Measurements from ENCODE around the gene CCDC9B.
A peak's percentile ranks its signal among the peaks of the same experiment; 100 is the strongest.

Gene CCDC9B

DNA sequence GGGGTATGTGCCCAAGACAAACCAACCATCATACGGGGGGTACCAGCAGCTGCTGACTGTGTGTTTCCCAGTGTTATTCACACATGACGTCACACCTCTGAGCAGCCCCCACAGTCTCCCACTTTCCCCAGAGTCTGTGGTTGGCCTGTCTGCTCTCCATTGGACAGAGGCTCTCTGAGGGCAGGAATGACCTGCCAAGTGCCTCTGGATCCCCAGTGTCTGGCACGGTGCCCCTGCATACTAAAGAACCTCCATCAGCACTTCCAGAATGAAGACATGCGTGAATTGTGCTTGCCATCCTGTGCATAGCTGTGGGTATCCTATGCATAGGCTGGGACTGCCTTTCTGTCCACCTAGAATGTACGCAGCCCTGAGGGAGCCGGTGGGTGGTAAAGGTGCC, 3.5 kb upstream of the CCDC9B start:
- no peak for DNase-seq

DNA sequence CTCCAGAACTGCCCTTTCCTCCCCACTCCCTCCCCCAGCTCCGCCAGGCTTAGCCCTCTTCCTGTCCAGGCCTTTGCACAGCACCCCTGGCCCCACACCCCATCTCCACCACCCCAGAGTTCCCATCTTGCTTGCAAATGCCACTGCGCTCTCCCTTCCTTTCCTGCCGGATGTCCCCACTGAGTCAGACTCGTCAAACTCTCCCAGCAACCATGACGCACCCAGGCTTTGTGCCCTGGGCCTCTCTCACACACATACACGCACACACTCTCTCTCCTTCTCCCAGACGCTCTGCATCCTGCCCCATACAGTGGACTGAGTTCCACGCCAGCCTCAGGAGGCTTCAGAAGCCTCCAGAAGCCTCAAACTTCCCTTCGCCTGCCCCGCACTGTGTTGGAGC, 2.8 kb upstream of the CCDC9B start:
- no peak for DNase-seq

DNA sequence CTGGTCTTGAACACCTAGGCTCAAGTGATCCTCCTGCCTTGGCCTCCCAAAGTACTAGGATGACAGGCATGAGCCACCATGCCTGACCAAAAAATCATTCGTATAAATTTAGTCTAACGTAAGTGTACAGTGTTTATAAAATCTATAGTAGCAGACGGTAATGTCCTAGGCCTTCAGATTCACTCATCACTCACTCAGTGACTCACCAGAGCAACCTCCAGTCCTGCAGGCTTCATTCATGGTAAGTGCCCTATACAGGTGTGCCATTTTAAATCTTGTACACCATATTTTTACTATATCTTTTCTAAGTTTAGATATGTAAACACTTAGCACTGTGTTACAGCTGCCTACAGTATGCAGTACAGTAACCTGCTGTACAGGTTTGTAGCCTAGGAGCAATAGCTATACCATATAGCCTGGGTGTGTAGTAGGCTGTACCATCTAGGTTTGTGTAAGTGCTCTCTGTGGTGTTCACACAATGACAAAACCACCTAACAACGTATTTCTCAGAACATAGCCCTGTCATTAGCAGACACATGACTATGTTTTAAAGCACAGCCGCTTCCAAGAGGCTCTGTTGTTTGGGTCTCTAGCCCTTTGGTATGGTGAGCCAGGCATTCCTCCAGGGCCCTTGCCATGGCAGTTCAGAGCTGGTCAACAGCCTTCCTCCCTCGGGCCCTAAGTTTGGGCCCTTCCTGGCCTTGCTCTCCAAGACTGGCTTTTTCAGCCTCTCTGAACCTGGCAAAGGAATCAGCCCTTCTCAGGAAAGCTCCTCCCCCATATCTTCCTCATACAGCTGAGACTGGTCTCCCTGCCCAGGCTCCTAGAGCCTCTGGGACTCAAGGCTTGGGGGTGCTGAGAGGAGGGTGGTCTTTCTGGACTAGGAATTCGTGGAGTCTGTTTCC, 1.9 kb upstream of the CCDC9B start:
- DNase-seq = no peak

DNA sequence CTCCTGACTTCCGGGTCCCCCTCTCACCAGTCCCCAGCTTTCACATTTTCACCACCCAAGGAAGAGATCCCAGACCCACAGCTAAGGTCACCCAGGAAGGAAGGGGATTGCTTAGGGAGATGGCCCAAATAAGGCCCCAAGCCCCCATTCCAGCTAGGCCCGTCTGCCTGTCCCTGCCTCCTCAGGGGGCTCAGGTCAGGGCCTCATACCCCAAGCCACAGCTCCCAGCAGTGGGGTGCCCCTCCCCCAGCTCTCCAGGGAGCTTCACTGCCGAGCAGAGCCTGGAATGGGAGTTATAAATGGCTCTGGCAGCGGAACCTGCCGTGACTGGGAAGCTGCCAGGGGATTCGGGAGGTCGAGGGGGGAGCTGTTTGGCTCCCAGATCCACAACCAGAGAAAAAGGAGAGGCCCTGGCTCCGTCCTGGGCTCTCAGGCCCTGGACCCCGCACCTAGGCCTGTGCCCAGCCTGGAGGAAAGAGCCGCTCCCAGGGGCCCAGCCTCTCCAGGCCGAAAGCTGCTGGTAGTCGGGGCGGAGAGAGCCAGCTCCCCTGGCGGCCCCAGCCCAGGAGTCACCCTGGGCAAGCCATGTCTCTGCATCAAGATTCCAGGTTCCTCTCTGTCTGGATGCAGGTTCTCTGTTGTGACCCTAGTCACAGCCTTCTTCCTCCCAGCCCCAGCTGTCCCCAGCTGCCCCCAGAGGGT, 550 bp downstream of the CCDC9B start:
- DNase-seq = no peak

DNA sequence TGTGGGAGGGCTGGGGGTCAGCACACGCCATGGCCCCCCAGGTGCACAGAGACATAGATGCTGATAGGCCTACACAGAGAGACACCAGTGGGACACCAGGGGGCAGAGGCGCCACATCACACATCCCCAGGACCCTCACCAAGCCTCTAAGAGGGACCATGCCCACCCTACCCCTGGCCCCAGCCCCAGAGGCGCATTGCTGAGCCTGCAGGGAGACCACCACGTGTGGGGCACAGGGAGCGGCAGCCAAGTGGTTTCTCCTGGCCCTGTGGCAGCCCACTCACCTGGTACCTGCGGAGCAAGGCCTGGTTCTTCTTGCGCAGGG, 1.2 kb downstream of the CCDC9B start:
- no peak for DNase-seq

DNA sequence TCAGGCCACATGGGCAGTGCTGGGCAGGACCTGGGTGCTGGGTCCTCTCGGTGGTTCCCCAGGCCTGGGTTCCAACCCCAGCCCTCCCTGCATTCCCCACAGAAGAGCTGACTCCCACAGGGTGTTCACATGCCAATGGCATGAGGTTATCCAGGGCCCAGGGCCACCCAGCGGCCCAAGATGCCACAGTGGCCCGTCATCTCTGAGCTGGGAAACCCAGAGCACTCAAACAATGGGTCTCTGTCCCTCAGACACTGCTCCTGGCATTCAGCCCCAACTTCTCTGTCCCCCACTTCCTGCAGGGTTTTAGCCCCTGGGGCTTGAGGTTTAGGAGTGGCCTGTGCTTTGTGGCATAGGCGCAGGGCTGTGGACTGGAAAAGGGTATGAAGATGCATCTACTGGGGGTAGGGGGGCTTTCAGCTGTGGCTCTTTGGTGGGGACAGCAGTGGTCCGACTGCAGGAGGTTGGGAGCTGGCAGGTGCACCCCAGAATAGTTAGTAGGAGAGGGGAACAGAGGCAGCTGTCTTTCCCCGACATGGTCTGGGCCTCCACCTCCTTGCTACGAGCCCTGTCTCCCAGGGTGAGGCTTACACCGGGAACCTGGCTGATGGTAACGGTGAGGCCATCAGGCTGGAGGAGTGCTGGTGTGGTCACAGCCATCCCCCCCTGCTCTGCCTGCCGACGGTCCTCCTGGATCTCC, 1.7 kb downstream of the CCDC9B start:
- DNase-seq = no peak

DNA sequence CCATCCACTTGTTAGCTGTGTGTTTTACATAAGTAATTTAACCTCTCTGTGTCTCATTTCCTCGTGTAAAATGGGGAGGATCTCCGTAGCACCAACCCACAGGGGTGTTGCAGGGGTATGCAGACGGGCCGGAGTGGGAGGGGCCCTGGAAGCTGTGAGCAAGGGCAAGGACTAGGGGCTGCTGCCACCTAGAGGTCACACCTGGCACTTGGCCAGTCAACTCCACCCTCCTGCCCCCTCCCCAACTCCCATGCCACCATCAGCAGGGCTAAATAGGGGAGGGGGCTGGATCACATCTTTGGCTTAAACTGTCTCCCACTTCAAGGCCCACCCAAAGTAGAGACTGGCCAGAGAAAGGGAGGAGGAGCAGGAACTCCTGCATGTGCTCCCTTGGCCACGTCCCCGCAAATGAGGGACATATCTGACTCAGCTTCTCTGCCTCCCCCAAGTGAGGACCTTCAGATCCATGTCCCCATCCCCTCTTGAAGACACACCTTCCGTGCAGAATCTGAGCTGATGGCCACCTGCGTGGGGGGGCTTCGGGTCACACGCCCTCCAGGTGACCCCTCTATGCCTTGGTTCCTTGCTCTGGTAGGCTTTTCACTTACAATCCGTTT, 2.6 kb downstream of the CCDC9B start:
- DNase-seq = peak; percentile 48

DNA sequence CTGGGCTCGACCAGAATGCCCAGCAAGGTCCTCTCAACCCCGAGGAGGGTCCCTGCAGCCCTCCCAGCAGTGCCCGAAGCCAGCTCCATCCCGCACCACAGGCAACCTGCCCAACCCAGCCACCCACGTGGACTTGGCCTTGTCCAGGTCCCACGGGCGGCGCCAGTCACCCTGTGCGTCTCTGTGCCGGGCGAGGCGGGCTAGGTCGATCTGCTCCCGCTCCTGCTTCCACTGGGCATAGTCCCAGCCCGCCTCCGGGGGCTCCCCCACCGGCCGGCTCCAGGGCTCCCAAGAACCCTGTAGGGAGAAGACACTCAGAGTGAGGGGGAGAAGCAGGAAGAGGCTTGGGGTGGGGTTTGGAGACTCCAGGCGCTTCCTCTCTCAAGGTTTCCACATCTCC, 3.1 kb downstream of the CCDC9B start:
- DNase-seq = no peak

DNA sequence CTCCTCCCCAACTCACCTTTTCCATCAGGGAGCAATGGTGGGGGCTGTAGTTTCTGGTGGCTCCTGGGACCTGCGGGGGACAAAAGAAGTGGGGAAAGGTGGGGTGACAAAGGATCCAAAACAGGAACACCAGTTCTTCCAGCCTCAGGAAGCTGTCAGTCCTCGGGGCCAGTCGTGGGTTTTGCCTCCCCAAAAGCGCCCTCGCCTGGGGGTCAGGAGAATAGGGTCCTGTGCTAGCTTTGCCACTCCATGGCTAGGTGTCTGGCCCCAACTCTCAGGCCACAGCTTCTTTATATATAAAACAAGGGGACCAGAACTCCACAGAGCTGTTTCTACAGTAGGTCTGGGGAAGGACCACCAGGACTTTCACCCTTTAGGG, 4.0 kb downstream of the CCDC9B start:
- no peak for DNase-seq

DNA sequence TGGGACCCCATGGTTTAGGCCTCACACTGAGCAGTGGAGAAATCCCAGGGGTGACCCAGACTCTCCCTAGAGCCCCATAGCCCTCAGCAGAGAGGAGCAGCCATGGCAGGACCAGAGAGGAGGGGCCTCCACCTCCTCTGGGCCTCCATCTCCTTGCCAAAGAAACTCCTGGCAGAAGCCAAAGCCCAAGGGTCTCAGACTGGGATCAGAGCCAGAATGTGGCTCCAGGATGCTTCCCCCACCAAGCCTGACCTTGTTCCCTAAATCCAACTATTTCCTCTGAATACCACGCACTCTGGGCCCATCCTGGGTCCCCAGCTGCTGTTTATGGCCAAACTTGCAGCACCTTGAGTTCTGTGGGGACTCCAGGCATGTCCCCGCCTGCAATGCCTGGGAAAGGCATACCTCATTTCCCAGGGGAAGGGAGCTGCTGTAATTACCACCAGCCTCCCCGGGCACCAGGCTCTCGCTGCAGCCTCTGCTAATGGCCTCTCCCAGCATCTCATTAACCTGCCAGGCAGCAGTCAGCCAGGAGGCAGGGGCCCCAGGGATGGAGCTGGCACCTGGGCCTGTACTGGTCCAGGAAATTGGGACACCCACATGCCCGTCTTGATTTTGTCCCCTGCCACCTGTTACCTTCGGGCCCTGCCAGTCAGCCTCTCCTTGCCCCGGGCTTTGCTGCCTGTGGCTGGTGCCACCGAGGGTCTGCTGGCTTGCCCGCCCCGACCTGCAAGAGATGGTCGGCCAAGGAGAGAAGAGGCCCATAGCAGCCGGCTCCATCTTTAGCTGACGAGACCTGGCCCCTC, 4.6 kb downstream of the CCDC9B start:
- no peak for DNase-seq

DNA sequence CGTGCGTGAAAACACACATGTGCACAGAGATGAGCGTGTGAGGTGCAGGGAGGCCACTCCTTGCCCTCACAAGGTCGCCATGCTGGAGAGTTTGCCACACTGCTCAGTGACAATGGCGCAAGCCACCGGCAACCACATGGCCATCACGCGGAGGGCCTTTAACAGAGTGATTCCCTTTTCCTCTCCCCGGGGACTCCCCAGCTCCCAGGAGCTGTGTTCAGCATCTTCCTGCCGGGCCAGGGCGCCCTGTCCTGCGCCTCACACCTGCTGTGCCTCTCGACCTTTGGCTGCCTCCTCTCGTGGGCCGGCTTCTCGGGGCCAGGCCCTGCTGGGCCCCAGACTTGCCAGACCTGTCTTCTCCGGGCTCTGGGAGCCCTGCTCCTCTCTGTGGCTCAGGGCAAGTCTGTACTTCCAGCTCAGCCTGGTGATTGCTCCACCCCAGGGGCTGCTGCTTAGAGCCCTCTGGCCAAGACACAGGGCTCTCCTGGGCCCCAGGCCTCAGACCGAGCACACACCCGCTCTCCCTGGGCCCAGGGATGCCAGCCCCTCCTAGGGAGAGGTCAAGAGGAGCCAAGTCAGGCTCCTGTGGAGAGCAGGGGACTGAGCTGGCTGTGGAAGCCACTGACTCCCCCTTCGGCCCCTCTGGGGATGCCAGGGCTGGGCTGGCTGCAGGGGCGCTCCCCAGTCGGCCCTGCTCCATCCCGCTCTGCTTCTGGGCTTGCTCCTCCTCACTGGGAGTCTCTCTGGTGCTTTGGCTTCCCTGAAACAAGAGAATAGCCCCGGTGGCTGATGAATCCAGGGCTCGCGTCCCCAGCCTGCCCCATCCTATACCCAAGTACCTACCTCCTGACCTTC, 5.6 kb downstream of the CCDC9B start:
- no peak for DNase-seq

DNA sequence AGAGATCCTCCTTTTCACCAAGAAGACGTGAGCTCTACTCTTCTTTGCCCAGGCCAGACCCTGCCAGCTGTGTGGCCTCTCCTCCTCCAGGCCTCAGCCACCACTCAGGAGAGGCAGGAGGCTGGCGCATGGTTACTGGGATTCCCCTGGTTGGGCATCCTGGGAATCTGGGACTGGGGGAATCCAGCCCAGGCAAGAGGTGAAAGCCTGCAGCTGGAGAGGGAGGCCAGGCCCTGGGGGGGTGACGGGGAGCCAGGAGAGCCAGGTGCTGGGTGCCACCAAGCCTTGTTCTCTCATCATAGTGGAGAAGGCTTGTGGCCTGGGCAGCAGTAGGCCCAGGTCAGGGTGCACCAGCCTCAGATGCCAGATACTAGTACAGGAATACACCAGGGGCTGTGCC, 6.2 kb downstream of the CCDC9B start:
- no peak for DNase-seq

DNA sequence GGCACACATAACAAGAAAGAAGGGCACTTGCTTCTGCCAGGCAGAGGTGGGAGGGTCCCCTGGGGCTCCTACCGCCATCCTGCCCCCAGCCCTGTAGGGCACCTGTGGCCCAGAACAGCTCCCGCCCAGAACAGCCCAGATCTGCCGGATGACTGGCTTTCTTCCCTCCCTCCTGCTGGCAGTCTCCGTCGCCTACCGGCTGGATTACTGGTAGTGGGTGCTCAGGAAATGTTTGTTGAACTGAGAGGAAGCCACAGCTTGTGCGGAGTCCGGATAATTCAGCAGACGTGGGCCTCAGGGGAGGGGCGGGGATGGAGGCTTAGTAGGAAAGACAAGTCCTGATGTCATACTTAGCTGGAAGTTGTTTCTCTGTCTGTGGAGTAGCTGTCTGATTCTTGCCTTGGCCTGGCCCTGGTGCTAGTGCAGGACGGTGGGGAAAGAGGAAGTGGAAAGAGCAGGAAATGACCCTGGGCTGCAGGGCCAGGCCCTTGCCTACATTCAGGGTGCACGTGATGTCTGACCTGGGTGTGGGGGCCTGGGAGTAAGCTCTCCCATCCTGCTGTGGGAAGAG, 6.7 kb downstream of the CCDC9B start:
- no peak for DNase-seq

DNA sequence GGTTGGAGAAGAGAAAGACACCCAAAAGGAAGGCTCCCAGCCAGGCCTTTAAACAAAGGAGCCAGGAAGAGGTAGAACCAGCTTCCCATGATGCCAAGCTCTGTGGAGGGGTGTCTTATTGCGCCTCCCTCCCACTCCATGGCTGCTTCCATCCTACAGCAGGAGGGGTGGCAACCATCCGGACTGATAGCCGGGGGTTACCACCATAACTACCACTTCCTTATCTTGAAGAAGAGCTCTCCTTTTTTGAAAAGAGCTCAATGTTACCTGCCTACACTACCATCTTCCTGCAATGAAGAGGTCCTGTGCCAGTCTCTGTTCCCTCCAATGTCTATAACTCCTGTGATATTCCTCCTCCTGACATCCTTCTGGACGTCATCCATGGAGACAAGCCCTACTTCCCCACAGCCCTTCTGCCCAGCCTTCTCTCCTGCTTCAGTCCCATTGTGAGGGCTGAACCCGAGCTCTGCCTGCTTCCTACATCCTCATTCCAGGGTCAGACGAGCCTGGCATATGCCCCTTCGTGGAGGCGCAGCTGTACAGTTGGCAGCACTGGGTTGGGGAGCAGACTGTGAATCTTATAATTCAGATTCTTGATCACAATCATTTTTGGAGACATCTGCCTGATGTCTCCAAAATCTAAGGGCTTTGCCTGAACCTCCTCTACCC, 8.5 kb downstream of the CCDC9B start:
- no peak for DNase-seq

DNA sequence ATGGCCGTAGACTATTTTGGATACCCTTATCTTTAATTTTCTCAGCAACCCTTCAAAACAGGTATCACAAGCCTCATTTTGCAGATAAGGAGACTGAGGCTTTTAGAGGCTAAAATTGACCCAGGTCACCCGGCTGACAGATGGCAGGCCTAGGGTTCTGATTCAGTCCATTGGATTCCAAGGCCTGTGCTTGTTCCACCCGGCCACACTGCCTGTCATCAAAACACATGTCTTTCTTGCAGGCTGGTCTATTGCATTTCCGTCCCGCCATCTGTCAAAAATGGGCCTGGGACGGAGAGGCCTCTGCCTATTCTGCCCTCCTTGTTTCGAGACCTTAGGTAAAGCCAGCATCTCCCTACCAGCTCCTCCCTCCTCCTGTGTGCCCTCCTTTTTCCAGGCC, 9.1 kb downstream of the CCDC9B start:
- DNase-seq = no peak

DNA sequence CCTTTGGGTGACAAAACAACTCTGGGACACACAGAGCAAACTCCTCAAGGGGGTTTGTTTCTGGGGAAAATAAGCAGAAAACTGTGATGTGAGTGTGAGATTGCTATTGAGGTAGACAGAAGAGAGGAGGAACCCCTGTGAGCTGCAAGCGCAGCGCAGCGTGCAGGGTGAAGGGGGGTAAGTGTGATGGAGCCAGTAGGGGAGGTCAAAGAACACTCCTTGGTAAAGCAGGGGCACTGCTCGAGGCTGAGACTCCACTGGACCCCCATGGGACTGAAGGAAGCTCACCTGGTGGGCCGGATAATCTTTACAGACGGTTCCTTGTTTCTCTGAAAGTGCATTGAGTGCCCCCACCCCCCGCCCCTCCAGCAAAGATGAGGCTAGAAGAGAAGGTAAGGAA, 9.7 kb downstream of the CCDC9B start:
- DNase-seq = no peak

DNA sequence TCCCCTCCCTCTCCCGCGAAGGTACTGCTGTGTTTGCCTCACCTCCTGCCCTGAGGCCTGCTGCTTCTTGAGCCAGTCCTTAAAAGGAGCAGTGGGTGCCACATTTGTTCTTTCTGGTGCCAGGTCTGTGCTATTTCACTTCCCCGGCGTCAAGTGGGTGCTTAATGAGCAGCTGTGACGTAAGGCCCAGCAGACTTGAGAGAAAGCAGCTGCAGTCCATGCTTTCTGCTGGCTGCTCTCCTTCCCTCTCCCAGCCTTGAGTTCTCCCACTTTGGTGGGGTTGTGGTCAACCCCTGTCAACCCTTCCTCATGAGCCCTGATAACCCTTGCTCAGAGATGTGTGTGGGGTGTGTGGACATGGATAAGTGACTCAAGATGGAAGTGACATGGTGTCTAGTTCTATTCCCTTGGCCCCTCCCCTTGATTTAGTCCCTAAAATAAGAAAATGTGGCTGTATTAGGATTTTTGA, 10.3 kb downstream of the CCDC9B start:
- peak; percentile 73 for DNase-seq

DNA sequence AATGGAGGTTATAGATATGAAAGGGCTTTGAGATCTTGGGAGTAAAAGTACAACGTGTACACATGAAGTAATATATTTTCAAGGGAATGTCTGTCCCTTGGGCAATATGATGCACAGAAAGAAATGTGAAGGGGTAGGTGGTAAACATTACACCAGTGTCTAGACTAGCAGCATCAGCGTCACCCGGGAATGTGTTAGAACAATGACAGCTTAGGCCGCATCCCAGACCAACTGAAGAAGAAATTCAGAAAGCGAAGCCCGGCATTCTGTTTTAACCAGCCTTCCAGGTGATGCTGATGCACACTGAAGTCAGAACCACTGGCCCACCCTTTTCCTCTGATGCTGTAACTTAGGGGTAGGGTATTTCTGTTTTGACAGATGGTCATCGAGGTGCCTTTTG, 10.9 kb downstream of the CCDC9B start:
- no peak for DNase-seq

DNA sequence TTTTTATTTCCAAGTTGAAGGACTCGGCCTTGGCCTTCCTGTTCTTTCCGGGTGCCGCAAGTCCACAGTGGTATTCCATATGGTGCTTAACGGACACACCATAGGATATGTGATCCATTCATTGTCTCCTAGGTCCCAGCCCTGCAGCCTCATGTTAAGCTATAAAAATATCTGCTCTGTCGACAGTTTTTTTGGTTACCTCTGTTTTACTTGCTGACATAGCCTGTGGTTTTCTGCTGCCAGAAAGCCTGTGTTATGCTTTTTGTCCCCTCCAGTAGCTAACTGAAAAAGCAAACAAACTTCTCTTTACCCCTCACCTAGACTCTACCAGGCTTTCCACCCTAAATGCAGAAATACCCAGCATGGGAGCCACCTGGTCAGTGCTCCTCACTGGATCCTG, 12.0 kb downstream of the CCDC9B start:
- no peak for DNase-seq

DNA sequence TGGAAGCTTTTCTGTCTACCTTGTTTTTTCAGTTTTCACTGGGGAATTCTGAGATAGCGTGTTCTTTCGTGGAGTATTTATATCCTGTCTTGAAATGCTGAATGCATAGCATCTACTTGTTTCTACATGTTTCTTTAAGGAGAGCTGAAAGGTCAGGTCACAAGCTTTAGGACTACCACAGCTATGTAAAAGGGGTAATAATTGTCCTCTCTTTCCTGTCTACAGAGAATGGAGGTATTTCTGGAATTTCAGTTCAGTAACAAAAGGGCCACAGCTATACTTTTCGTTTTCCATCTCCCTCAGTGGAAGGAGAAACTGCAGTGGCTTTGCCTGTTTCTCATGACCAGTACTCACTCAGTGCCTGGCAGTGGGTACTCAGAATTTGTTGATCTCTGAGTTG, 12.6 kb downstream of the CCDC9B start:
- no peak for DNase-seq

DNA sequence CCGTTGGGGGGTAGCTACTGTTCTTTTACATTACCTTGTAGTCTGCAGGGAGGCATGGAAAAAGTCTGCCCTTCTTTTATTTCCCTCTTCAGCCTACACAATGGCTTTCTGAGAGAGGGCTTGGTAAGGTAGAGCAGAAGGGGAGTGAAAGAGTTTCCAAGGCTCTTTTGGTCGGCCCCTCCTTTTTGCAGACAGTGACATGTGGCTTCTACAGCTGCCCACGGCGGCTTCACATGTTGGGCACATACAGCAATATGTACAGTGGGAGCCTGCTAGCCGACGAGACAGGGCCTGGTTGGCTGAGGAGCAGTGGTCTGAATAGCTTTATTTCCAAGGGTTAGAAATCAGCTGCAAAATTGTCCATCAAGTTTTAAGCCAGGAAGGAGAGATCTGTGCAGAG, 13.3 kb downstream of the CCDC9B start:
- no peak for DNase-seq
